ENCODE measurements around the gene RPN2. TPM values are rescaled to one million over a fixed set of nuclear protein-coding genes. Genes with fewer than 3 reads are reported as not detected.

Gene RPN2
- total RNA-seq, 8 experiments from 2014 or later = 94.2 to 354 (median 152) TPM

DNA sequence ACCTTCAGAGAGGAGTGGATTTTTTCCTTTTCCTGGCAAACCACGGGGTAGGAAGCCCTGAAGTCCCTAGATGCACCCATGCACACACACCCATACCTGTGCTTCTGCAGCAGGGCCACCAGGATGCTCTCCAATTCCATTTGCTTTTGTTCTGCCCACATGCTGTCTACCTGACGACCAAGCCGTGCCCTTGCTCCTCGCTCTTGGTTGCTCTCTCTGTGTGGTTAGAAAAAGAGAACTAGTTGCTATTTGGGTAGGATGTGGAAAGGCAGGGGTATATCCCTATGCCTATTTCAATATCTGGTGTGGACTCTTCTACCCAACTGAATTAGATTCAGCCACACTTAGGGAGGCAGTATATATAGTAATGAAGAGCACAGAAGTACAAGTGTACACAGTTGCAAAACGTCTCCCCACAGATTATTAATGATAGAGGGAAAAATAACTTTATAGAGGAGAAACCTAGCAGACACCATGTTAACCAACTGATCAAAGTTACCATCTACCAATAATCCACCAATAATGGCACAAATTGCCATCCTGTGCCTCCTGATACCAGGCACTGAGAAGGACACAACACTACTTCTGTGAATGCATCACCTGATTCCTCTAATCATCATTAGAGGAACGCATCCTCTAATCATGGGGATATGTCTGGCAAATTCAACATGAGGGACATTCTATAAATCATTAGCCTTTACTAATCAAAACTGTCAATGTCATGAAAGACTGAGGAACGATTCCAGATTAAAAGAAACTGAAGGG is 75.2 kb downstream of the RPN2 start:
- Histone ChIP-seq H3K4me3 (no peak overlapping the region), H3K4me1 (replicated peaks in 1 of 2) (peaks cover 9 to 16% of the 10 kb centered on the region in 2 donors), H3K27ac (no peak overlapping the region)
- no peak for ATAC-seq (replicated peaks in 6 of 8)
- 21 to 100% (median 87%) methylated on average over 1 to 6 of the region's 7 CpGs for WGBS, 10 experiments
- in situ Hi-C loops (cut with MboI; ENCODE audit: low pct_unique_long_range_greater_than_20kb in 2 of 9, low sequenced_read_pairs in 9 of 9, unreplicated experiment in 9 of 9) = loop anchor here in 3 of 9 experiments (25.0 kb wide), 1 partner anchor 283 kb away; the partner anchor contains the start of gene BLCAP (in 3 of the 3)

DNA sequence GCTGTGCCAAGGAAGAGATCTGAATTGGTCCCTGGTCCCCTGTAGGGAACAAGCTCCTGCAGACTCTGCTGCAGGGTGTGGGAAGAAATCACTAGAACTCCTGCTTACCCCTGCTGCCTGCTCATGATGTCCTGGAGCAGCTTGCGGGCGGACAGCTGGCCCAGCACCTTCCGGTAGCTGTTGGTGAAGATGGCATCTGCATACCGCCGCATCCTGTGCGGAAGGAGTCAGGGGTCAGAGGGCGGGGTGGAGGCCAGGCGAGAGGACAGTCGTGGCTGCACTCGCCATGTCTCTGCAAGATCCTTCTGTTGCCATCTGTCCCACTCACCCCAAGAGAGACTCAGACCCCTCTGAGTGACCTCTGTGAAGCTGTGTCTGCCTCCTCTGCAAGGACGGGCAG is 77.2 kb downstream of the RPN2 start:
- in situ Hi-C loops (cut with MboI; ENCODE audit: low pct_unique_long_range_greater_than_20kb in 2 of 9, low sequenced_read_pairs in 9 of 9, unreplicated experiment in 9 of 9) = loop anchor here in 3 of 9 experiments (25.0 kb wide), 1 partner anchor 281 kb away; the partner anchor contains the start of gene BLCAP (in 3 of the 3)
- 86 to 100% (median 100%) methylated on average over 1 to 8 of the region's 11 CpGs; no CpG with 5 or more reads in 6 of the 10 experiments for WGBS, 10 experiments
- peaks cover 16 to 34% of the 10 kb centered on the region in 2 donors for H3K4me1 ChIP-seq (replicated peaks in 1 of 2)
- no peak for ATAC-seq (replicated peaks in 6 of 8)
- H3K4me3 ChIP-seq = no peak overlapping the region
- no peak overlapping the region for H3K27ac ChIP-seq

DNA sequence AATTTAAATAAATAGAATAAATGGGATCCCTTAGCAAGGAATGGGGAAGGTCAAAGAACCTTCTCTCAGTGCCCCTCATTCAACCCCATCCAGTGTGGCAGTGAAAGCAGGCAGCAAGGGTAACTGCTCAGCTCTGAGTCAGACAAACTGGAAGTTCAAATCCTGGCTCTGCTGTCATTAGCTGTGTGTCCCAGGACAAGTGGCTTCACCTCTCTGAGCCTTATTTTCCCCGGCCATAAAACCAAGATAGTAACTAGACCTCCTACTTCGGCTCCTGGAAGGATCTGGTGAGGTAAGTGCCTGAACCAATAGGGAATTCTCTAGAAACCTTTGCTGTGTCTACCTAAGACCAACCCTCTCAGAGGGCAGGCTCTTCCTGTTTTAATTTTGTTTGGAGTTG is 78.4 kb downstream of the RPN2 start:
- Histone ChIP-seq H3K4me3 (no peak overlapping the region), H3K27ac (no peak overlapping the region), H3K4me1 (replicated peaks in 1 of 2) (peaks cover 14 to 32% of the 10 kb centered on the region in 2 donors)
- WGBS, 10 experiments = 25 to 94% (median 60%) methylated on average over 1 to 2 of the region's 2 CpGs; no CpG with 5 or more reads in 5 of the 10 experiments
- in situ Hi-C loops (cut with MboI; ENCODE audit: low pct_unique_long_range_greater_than_20kb in 2 of 9, low sequenced_read_pairs in 9 of 9, unreplicated experiment in 9 of 9) = loop anchor here in 3 of 9 experiments (25.0 kb wide), 1 partner anchor 280 kb away; the partner anchor contains the start of gene BLCAP (in 3 of the 3)
- ATAC-seq (replicated peaks in 6 of 8) = no peak

DNA sequence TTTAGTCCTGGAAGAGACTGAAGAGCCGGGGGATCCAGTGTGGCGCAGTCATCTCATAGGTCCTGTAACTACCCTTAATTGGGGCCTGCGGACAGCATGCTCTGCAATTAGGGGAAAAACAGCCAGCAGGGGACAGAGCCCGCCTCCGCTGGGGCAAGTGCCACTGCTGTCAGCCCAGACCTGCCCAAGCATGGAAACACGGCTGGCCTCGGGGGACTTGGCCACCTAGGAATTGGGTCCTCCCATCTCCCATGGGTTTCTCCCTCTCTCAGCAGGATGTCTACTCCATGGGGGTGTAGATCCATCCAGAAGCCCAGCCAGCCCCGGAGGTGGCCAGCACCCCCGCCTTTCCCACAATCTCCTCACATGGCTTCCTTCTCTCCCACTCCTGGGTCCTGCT is 78.9 kb downstream of the RPN2 start:
- H3K27ac ChIP-seq = no peak overlapping the region
- peaks cover 14 to 35% of the 10 kb centered on the region in 2 donors for H3K4me1 ChIP-seq (replicated peaks in 1 of 2)
- in situ Hi-C loops (cut with MboI; ENCODE audit: low pct_unique_long_range_greater_than_20kb in 2 of 9, low sequenced_read_pairs in 9 of 9, unreplicated experiment in 9 of 9) = loop anchor here in 3 of 9 experiments (25.0 kb wide), 1 partner anchor 279 kb away; the partner anchor contains the start of gene BLCAP (in 3 of the 3)
- WGBS, 10 experiments = 60 to 80% (median 78%) methylated on average over 2 to 6 of the region's 9 CpGs; no CpG with 5 or more reads in 6 of the 10 experiments
- ATAC-seq (replicated peaks in 6 of 8) = no peak
- H3K4me3 ChIP-seq = no peak overlapping the region

DNA sequence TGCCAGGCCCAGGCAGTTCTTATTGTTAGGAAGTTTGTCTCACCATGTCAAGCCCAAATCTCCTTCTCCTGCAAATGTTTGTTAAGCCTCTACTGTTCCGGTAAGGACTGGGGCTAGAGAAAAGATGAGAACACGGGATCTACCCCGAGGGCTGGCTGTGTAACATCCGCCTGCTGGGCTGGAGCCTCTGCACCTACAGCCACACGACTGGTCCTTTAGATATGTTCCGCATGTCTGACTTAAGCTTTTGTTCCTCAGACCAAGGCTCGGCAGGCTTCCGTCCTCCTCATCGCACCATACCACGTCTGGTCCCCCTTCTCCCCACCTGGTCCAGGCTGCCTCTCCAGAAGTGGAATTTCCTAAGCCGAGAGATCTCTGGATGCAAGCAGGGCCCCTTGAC is 79.9 kb downstream of the RPN2 start:
- peak in 1 of 8 experiments; percentile 3 for ATAC-seq (replicated peaks in 6 of 8)

DNA sequence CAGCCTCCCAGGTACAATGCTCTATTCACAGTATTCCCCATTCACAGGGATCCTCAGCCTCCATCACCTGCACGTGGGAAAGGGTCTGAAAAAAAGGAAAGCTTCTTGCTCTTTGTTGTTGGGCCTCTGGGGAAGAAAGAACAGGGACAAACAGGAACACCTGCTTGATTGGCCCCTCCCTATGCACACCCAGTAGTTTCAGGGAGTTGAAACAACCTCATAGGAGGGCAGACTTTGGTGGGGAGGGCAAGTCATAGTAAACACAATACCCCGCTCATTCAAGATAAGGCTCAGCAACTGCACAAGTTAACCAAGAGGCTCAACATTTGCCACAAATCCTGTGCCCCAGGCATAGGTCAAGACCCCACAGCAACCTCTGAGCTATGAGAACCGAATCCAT is 80.7 kb downstream of the RPN2 start:
- no peak overlapping the region for H3K27ac ChIP-seq
- H3K4me3 ChIP-seq = no peak overlapping the region
- in situ Hi-C loops (cut with MboI; ENCODE audit: low pct_unique_long_range_greater_than_20kb in 2 of 9, low sequenced_read_pairs in 9 of 9, unreplicated experiment in 9 of 9) = loop anchor here in 3 of 9 experiments (25.0 kb wide), 1 partner anchor 277 kb away; the partner anchor contains the start of gene BLCAP (in 3 of the 3)
- peaks cover 14 to 35% of the 10 kb centered on the region in 2 donors for H3K4me1 ChIP-seq (replicated peaks in 1 of 2)
- 45 to 94% (median 63%) methylated on average over 1 to 3 of the region's 3 CpGs; no CpG with 5 or more reads in 5 of the 10 experiments for WGBS, 10 experiments
- no peak for ATAC-seq (replicated peaks in 6 of 8)

More for the DNA sequence above, 79.9 kb downstream of the RPN2 start:
- Histone ChIP-seq H3K27ac (no peak overlapping the region), H3K4me3 (no peak overlapping the region), H3K4me1 (replicated peaks in 1 of 2) (peaks cover 14 to 35% of the 10 kb centered on the region in 2 donors)
- in situ Hi-C loops (cut with MboI; ENCODE audit: low pct_unique_long_range_greater_than_20kb in 2 of 9, low sequenced_read_pairs in 9 of 9, unreplicated experiment in 9 of 9) = loop anchor here in 3 of 9 experiments (25.0 kb wide), 1 partner anchor 278 kb away; the partner anchor contains the start of gene BLCAP (in 3 of the 3)
- WGBS, 10 experiments = 30 to 83% (median 71%) methylated on average over 1 to 6 of the region's 11 CpGs; no CpG with 5 or more reads in 4 of the 10 experiments

DNA sequence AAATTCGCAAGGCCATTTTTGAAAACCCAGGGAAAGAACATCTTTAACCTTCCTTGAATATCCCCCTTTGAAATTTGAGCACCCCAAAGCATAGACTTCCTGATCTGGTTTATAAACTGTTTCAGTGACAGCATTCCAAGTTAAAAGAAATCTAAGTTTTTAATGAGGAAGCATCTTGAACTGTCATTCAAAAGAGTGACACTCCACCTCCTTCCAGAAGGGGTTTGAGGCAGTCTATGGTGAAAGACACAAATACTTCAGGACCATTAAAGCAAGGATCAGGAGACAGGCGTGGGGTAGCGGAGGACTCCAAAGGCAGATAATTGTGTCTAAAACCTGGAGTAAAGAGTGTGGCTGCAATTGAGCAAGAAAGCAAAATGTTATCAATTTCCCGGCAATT is 81.8 kb downstream of the RPN2 start:
- Histone ChIP-seq H3K27ac (no peak overlapping the region), H3K4me1 (replicated peaks in 1 of 2) (peaks cover 14 to 35% of the 10 kb centered on the region in 2 donors), H3K4me3 (no peak overlapping the region)
- no peak for ATAC-seq (replicated peaks in 6 of 8)
- WGBS, 10 experiments = 33 to 100% (median 73%) methylated on average over 1 to 3 of the region's 4 CpGs; no CpG with 5 or more reads in 3 of the 10 experiments
- in situ Hi-C loops (cut with MboI; ENCODE audit: low pct_unique_long_range_greater_than_20kb in 2 of 9, low sequenced_read_pairs in 9 of 9, unreplicated experiment in 9 of 9) = loop anchor here in 3 of 9 experiments (25.0 kb wide), 1 partner anchor 276 kb away; the partner anchor contains the start of gene BLCAP (in 3 of the 3)

DNA sequence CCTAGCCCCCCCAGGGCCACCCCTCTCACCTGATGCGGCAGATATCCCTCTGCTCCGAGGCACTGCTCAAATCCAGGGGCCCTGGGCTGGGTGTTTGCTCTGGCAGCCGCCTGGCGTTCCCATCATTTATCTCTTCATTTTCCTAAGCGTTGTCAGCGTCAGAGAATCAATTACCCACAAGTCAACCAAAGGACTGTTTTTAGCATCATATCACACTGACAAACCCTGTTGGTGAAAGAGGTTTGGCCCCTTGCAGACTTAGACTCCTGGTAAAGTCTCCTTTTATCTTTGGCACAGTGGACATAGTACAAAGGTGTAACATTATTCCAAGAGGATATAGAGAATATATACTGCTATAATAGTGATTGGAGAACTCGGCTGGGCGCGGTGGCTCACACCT is 82.6 kb downstream of the RPN2 start, which contains the start of gene GHRH:
Gene GHRH, minus strand, starts transcription at position 101 of the 400 bp plus-strand sequence. CDS start 4,925 bp downstream, outside the sequence.
- in situ Hi-C loops (cut with MboI; ENCODE audit: low pct_unique_long_range_greater_than_20kb in 2 of 9, low sequenced_read_pairs in 9 of 9, unreplicated experiment in 9 of 9) = loop anchor here in 3 of 9 experiments (25.0 kb wide), 1 partner anchor 276 kb away; the partner anchor contains the start of gene BLCAP (in 3 of the 3)
- WGBS, 10 experiments = 64 to 100% (median 100%) methylated on average over 1 to 5 of the region's 9 CpGs; no CpG with 5 or more reads in 4 of the 10 experiments
- no peak within 1 kb of the TSS for H3K4me3 ChIP-seq
- no peak within 1 kb of the TSS for H3K27ac ChIP-seq
- peaks cover 14 to 35% of the 10 kb centered on the region in 2 donors for H3K4me1 ChIP-seq (replicated peaks in 1 of 2)
- no peak for ATAC-seq (replicated peaks in 6 of 8)

DNA sequence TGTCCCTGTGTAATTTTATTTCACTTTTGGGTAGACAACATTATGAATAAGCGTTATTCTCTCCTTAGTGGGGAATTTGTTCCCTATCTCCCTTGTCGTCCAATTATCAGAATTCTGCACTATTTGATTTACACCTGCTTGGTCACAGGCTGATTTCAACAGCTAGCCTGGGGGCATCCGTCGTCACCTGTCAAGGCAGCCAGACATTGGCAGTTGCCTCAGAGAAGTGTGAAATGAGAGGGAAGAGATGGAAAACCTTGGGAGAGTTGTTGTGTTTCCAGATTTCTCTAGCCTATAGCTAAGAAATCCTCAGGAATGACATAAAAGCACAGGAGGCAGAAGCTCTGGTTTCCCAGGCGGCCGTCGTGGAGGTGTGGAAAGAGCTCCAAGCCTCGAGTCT is 83.4 kb downstream of the RPN2 start:
- Histone ChIP-seq H3K4me1 (replicated peaks in 1 of 2) (peaks cover 15 to 42% of the 10 kb centered on the region in 2 donors), H3K4me3 (no peak overlapping the region), H3K27ac (no peak overlapping the region)
- in situ Hi-C loops (cut with MboI; ENCODE audit: low pct_unique_long_range_greater_than_20kb in 2 of 9, low sequenced_read_pairs in 9 of 9, unreplicated experiment in 9 of 9) = loop anchor here in 3 of 9 experiments (25.0 kb wide), 1 partner anchor 275 kb away; the partner anchor contains the start of gene BLCAP (in 3 of the 3)
- peak in 2 of 8 experiments; percentile 25 to 51 for ATAC-seq (replicated peaks in 6 of 8)
- WGBS, 10 experiments = 13 to 93% (median 56%) methylated on average over 2 to 5 of the region's 8 CpGs; no CpG with 5 or more reads in 2 of the 10 experiments

DNA sequence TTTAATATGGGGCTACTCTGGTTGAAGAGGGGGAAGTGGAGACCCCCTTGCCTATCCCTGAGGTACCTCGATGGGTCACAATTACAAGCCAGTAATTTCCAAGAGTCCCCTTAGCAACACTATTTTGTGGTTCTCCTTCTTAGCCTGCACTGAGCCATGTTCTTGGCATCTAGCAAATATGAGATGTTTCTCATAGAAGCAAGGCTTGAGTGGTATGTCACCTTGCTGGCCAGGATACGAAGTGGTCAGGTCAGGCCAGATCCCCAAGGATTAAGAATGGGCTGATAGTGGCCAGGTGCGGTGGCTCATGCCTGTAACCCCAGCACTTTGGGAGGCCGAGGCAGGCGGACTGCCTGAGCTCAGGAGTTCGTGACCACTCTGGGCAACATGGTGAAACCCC is 84.6 kb downstream of the RPN2 start:
- Histone ChIP-seq H3K4me1 (replicated peaks in 1 of 2) (peaks cover 26 to 49% of the 10 kb centered on the region in 2 donors), H3K27ac (no peak overlapping the region), H3K4me3 (no peak overlapping the region)
- no peak for ATAC-seq (replicated peaks in 6 of 8)
- in situ Hi-C loops (cut with MboI; ENCODE audit: low pct_unique_long_range_greater_than_20kb in 2 of 9, low sequenced_read_pairs in 9 of 9, unreplicated experiment in 9 of 9) = loop anchor here in 3 of 9 experiments (25.0 kb wide), 1 partner anchor 274 kb away; the partner anchor contains the start of gene BLCAP (in 3 of the 3)
- 55 to 100% (median 86%) methylated on average over 1 to 6 of the region's 6 CpGs; no CpG with 5 or more reads in 3 of the 10 experiments for WGBS, 10 experiments

DNA sequence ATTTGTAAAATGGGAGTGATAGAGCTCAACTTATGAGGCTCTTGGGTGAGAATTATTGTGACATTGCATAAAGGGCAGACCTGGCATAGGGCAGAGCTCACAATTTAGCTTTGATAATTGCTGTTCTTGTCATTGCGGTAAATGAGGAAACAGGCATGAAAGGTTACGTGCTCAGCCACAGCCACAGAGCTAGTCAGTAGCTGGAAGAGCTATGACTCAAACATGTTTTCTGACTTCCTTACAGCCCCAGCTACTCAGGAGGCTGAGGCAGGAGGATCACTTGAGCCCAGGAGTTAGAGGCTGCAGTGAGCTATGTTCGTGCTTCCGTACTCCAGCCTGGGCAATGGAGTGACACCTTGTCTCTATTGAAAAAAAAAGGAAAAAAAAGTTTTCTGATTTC is 86.0 kb downstream of the RPN2 start:
- Histone ChIP-seq H3K4me1 (replicated peaks in 1 of 2) (peaks cover 32 to 38% of the 10 kb centered on the region in 2 donors), H3K4me3 (no peak overlapping the region), H3K27ac (no peak overlapping the region)
- no peak for ATAC-seq (replicated peaks in 6 of 8)
- WGBS, 10 experiments = 80 to 100% (median 100%) methylated on average over 1 to 4 of the region's 4 CpGs; no CpG with 5 or more reads in 2 of the 10 experiments
- in situ Hi-C loops (cut with MboI; ENCODE audit: low pct_unique_long_range_greater_than_20kb in 2 of 9, low sequenced_read_pairs in 9 of 9, unreplicated experiment in 9 of 9) = loop anchor here in 4 of 9 experiments (5.0 to 25.0 kb wide), 2 partner anchors 272 kb away; partner anchors contain the start of gene BLCAP (in 3 of the 4)

DNA sequence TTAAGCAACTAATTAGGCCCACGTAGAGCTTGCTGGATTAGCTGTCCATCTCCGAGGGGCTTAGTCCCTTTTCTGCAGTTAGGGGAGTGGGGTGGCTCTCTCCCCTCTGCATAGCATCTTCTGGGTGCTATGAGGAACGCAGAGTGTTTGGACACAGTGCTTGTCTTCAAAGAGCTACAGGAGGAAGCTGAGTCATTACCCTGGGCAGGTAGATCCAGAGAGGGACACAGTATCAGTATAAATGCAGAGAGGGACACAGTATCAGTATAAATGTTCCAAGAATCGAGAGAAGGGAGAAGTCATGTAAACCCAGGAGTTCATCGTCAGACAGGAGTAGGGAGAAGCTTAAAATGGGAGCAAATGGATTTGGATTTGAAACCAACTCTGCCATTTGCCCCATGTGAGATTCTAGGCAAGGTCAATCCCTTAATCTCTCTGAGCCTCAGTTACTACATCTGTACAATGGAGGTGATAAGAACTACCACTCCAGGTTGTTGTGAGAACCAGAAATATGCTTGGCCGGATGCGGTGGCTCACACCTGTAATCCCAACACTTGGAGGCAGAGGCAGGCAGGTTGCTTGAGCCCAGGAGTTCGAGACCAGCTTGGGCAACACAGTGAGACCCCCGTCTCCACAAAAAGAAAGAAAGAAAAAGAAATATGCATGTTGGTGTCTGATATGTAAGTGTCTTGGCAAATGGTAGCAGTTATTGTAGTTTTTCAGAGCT is 88.0 kb downstream of the RPN2 start:
- in situ Hi-C loops (cut with MboI; ENCODE audit: low pct_unique_long_range_greater_than_20kb in 2 of 9, low sequenced_read_pairs in 9 of 9, unreplicated experiment in 9 of 9) = loop anchor here in 4 of 9 experiments (5.0 to 25.0 kb wide), 2 partner anchors 270 kb away; partner anchors contain the start of gene BLCAP (in 3 of the 4)
- WGBS, 10 experiments = 40 to 100% (median 63%) methylated on average over 2 to 7 of the region's 9 CpGs; no CpG with 5 or more reads in 2 of the 10 experiments
- H3K27ac ChIP-seq = peak overlapping the region; percentile 87 to 93
- peaks cover 23% of the 10 kb centered on the region in 2 donors for H3K4me1 ChIP-seq (replicated peaks in 1 of 2)
- no peak for ATAC-seq (replicated peaks in 6 of 8)
- H3K4me3 ChIP-seq = peak overlapping the region in 1 of 5 donors; percentile 6

Measured in motor neuron (in vitro differentiated cells).